A673 (cell line): ENCODE measurements around the gene LMF1. TPM values are rescaled to one million over a fixed set of nuclear protein-coding genes. Genes with fewer than 3 reads are reported as not detected.

Experiments
- BruUV-seq: library from RNA; stranded (reverse); fragments of 400-500 nt; replicated peaks from 2 replicates; lab custom pipeline; 2021; lab: Mats Ljungman, UMichigan
- CTCF ChIA-PET: fragments of 300-600 bp; sonication (Branson Sonifier 250); formaldehyde crosslinking; loops from one replicate; lab custom pipeline; 2022; ENCODE audit warnings: antibody characterized with exemption; lab: Charles Lee
- POLR2A ChIA-PET: fragments of 300-600 bp; sonication (Branson Sonifier 250); formaldehyde crosslinking; loops from one replicate; lab custom pipeline; 2022; ENCODE audit warnings: antibody characterized with exemption; ENCODE audit not compliant: low non-redundant PET; lab: Charles Lee
- DNase-seq: peaks from one replicate; pipeline ENCODE4 v3.0.0-alpha.2; 2015; ENCODE audit warnings: low spot score
- H3K27ac ChIP-seq: fragments of 200-600 bp; sonication (generic); 2 replicates; pipeline ENCODE4 v1.5.1; 2016; ENCODE audit warnings: mixed run types, low read depth, mild to moderate bottlenecking, mixed read lengths, antibody characterized with exemption, low read length; ENCODE audit not compliant: poor library complexity, severe bottlenecking
- H3K27me3 ChIP-seq: fragments of 200-600 bp; sonication (generic); replicated peaks from 2 replicates; pipeline ENCODE4 v1.6.1; 2017; ENCODE audit warnings: mixed run types, low read depth, mild to moderate bottlenecking, mixed read lengths, antibody characterized with exemption, low read length; ENCODE audit not compliant: insufficient read depth, poor library complexity
- H3K36me3 ChIP-seq: fragments of 200-600 bp; sonication (generic); 2 replicates; pipeline ENCODE4 v1.6.1; 2016; ENCODE audit warnings: mixed run types, mild to moderate bottlenecking, mixed read lengths, antibody characterized with exemption, low read length; ENCODE audit not compliant: insufficient read depth, poor library complexity, severe bottlenecking
- H3K4me1 ChIP-seq: fragments of 200-600 bp; sonication (generic); 2 replicates; pipeline ENCODE4 v1.6.1; 2017; ENCODE audit warnings: mixed run types, mild to moderate bottlenecking, mixed read lengths, antibody characterized with exemption, low read length; ENCODE audit not compliant: insufficient read depth, poor library complexity, severe bottlenecking
- H3K4me3 ChIP-seq: fragments of 200-600 bp; sonication (generic); 2 replicates; pipeline ENCODE4 v1.5.1; 2016; ENCODE audit warnings: low read depth, mixed run types, mild to moderate bottlenecking, mixed read lengths, low read length; ENCODE audit not compliant: poor library complexity, severe bottlenecking
- H3K9me3 ChIP-seq: fragments of 200-600 bp; sonication (generic); 2 replicates; pipeline ENCODE4 v1.6.1; 2016; ENCODE audit warnings: mixed run types, low read depth, mild to moderate bottlenecking, mixed read lengths, antibody characterized with exemption, low read length; ENCODE audit not compliant: poor library complexity, severe bottlenecking
- EZH2 ChIP-seq: fragments of 200-600 bp; sonication (generic); IDR thresholded peaks from 2 replicates; pipeline ENCODE4 v1.6.1; 2017; ENCODE audit warnings: borderline replicate concordance, low read depth, mild to moderate bottlenecking, mixed read lengths, antibody characterized with exemption, low read length; ENCODE audit not compliant: poor library complexity, severe bottlenecking
- intact Hi-C: fragments of 100-400 bp; cut with micrococcal nuclease; formaldehyde crosslinking; loops from one replicate; pipeline ENCODE4 v1.10.0; 2022; ENCODE audit not compliant: unreplicated experiment
- total RNA-seq: library from RNA; stranded (reverse); gene quantifications from 2 replicates; pipeline ENCODE4 v1.2.3, GENCODE V29; 2021
- TF ChIP-seq, protein P1 (sequence below): fragments of 300-800, 200-600 bp; sonication (generic); conservative IDR thresholded peaks from 2 replicates; pipeline ENCODE4 v1.5.1; 2017; ENCODE audit warnings: low read depth, mild to moderate bottlenecking, antibody characterized with exemption, low read length, moderate library complexity, mixed read lengths

Gene LMF1
- total RNA-seq, 1 experiment from 2014 or later = 21.0 TPM

- no peaks in the 10 kb centered on the region for H3K4me1 ChIP-seq
- no peaks in the 10 kb centered on the region for H3K9me3 ChIP-seq
- no peak overlapping the region for H3K4me3 ChIP-seq
- no TSS peak for BruUV-seq
- H3K27ac ChIP-seq = no peak overlapping the region
- ChIA-PET CTCF (no interaction called here), POLR2A (no interaction called here)
- intact Hi-C loops = no loop called here
- no peaks in the 10 kb centered on the region for H3K27me3 ChIP-seq
- TF ChIP-seq, protein P1, sequence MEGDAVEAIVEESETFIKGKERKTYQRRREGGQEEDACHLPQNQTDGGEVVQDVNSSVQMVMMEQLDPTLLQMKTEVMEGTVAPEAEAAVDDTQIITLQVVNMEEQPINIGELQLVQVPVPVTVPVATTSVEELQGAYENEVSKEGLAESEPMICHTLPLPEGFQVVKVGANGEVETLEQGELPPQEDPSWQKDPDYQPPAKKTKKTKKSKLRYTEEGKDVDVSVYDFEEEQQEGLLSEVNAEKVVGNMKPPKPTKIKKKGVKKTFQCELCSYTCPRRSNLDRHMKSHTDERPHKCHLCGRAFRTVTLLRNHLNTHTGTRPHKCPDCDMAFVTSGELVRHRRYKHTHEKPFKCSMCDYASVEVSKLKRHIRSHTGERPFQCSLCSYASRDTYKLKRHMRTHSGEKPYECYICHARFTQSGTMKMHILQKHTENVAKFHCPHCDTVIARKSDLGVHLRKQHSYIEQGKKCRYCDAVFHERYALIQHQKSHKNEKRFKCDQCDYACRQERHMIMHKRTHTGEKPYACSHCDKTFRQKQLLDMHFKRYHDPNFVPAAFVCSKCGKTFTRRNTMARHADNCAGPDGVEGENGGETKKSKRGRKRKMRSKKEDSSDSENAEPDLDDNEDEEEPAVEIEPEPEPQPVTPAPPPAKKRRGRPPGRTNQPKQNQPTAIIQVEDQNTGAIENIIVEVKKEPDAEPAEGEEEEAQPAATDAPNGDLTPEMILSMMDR = no peak
- no peak for TF ChIP-seq EZH2
- no peak for DNase-seq
- H3K36me3 ChIP-seq = no peaks in the 10 kb centered on the region
These were observed 114.7 kb downstream of the LMF1 start for GRCh38 chr16:856101-856500.

DNA sequence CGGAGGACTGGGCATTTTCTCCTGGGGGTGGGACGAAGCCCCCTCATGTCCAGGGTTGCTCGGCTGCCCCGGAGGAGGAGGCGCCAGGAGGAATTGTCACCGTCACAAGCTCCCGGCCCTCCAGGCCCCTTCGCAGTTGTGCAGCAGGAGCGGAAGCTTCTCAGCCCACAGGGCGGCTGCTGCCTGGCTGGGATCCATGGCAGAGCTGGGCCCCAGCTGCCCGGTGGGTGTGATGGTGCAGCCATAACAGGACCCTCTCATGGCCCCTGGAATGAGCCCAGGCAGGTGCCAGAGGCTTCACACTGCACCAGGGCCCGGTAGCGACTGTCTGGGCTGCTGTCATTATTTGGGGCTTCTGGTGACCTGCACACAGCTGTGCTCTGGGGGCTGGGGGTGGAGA lies 115.3 kb downstream of the LMF1 start:
- no peak for DNase-seq
- no TSS peak for BruUV-seq
- H3K27me3 ChIP-seq = no peaks in the 10 kb centered on the region
- no peak overlapping the region for H3K27ac ChIP-seq
- H3K9me3 ChIP-seq = peaks cover 5% of the 10 kb centered on the region
- H3K36me3 ChIP-seq = no peaks in the 10 kb centered on the region
- CTCF ChIA-PET = no interaction called here
- POLR2A ChIA-PET = no interaction called here
- H3K4me3 ChIP-seq = no peak overlapping the region
- intact Hi-C loops = no loop called here
- no peaks in the 10 kb centered on the region for H3K4me1 ChIP-seq
- TF ChIP-seq, protein P1 = no peak
- TF ChIP-seq EZH2 = no peak

DNA sequence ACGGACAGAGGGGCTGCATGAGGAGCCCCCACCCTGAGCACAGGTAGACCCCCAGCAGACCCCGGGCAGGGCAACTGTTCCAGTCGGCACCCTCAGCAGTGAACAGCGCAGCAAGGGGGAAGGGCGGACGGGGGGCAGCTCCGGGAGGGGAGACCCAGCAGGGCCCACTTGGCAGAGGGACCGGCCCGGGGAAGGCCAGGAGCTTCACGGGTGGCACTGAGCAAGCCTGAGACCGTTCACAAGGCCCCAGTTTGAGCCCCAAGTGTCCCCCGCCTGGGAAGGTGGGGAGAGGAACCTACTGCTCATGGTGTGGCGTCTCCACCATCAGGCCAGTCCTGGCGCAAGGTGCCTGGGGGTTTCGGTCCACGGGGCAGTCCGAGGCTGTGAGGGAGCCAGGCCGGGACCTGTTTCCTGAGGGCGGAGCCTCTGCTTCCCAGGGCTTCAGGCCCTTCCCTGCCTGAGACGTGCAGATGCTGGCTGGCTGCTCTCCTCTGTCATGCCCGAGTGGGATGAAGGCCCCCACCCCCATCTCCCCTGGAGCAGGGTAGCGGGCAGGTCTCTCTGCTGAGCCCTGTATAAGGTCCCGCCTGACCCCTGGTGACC lies 115.9 kb downstream of the LMF1 start:
- no peaks in the 10 kb centered on the region for H3K27me3 ChIP-seq
- H3K4me3 ChIP-seq = no peak overlapping the region
- BruUV-seq = no TSS peak
- H3K4me1 ChIP-seq = no peaks in the 10 kb centered on the region
- no peaks in the 10 kb centered on the region for H3K36me3 ChIP-seq
- POLR2A ChIA-PET = no interaction called here
- H3K9me3 ChIP-seq = peaks cover 11% of the 10 kb centered on the region
- CTCF ChIA-PET = interaction anchor here (0.5 kb wide), 1 partner anchor 44 kb away, joined by 6 read pairs; no protein-coding TSS in a partner anchor
- no peak overlapping the region for H3K27ac ChIP-seq
- no peak for DNase-seq
- intact Hi-C loops = no loop called here
- TF ChIP-seq, protein P1 = no peak
- TF ChIP-seq EZH2 = no peak
